H1 (cell line): ENCODE results near the gene SUB1. TPM values are rescaled to one million over a fixed set of nuclear protein-coding genes. Genes with fewer than 3 reads are reported as not detected.

Experiments used
- CTCF ChIA-PET: fragments of 300-600 bp; sonication (Branson Sonifier 250); formaldehyde crosslinking; loops from one replicate; lab custom pipeline; 2021; ENCODE audit not compliant: partially characterized antibody; lab: Charles Lee
- POLR2A ChIA-PET: fragments of 300-600 bp; sonication (Branson Sonifier 250); formaldehyde crosslinking; loops from one replicate; lab custom pipeline; 2021; ENCODE audit warnings: inconsistent platforms; ENCODE audit not compliant: partially characterized antibody; lab: Charles Lee
- DNase-seq, 2 experiments: peaks; one replicate each; pipeline versions ENCODE4 v3.0.0 to v3.0.0-alpha.2; 2010 to 2022; ENCODE audit warnings: low spot score in 2 of 2, low read depth in 1 of 2, mixed read lengths in 1 of 2
- FAIRE-seq: peaks from 2 replicates; lab custom pipeline; 2011; peaks lifted over from hg19 to GRCh38; lab: Jason Lieb, UNC
- H2AFZ ChIP-seq: 2 replicates; pipeline ENCODE4 v1.8.1; 2012; ENCODE audit warnings: low read length, inconsistent platforms
- H2AK5ac ChIP-seq: 2 replicates; pipeline ENCODE4 v1.6.1; 2013; ENCODE audit warnings: low read depth, low read length
- H2BK120ac ChIP-seq: replicated peaks from 2 replicates; pipeline ENCODE3; 2013; ENCODE audit warnings: low read depth, low read length, inconsistent platforms
- H2BK12ac ChIP-seq: 2 replicates; pipeline ENCODE4 v1.6.1; 2013; ENCODE audit warnings: low read depth, low read length
- H2BK15ac ChIP-seq: 2 replicates; pipeline ENCODE4 v1.6.1; 2013; ENCODE audit warnings: low read length
- H2BK20ac ChIP-seq: 2 replicates; pipeline ENCODE4 v1.6.1; 2013; ENCODE audit warnings: low read length
- H2BK5ac ChIP-seq: 2 replicates; pipeline ENCODE4 v1.6.1; 2013; ENCODE audit warnings: low read depth, low read length
- H3K14ac ChIP-seq: 2 replicates; pipeline ENCODE4 v1.6.1; 2013; ENCODE audit warnings: inconsistent platforms; ENCODE audit not compliant: insufficient read length
- H3K18ac ChIP-seq: 2 replicates; pipeline ENCODE4 v1.6.1; 2013; ENCODE audit warnings: low read length; ENCODE audit errors: extremely low read depth
- H3K23ac ChIP-seq: 2 replicates; pipeline ENCODE4 v1.6.1; 2013; ENCODE audit warnings: inconsistent platforms; ENCODE audit not compliant: insufficient read length
- H3K23me2 ChIP-seq: 2 replicates; pipeline ENCODE4 v1.6.1; 2013; ENCODE audit warnings: low read depth, low read length
- H3K27ac ChIP-seq: 2 replicates; pipeline ENCODE4 v1.6.1; 2011; ENCODE audit warnings: low read depth, low read length, inconsistent platforms
- H3K27me3 ChIP-seq, 4 experiments: replicated peaks in 1 of 4; 1 replicate in 1 of 4; 2 replicates in 3 of 4; pipeline versions ENCODE4 v1.6.1 to v1.8.1; 2011 to 2013; ENCODE audit warnings: low read length in 3 of 4, mild to moderate bottlenecking in 3 of 4, inconsistent platforms in 2 of 4, mixed read lengths in 2 of 4, moderate library complexity in 1 of 4; ENCODE audit not compliant: control insufficient read depth in 3 of 4, insufficient read depth in 3 of 4; ENCODE audit errors: extremely low read depth in 1 of 4
- H3K36me3 ChIP-seq, 4 experiments: 2 replicates each; pipeline versions ENCODE4 v1.6.1 to v1.8.1; 2011 to 2013; ENCODE audit warnings: mild to moderate bottlenecking in 4 of 4, low read length in 3 of 4, moderate library complexity in 2 of 4, control low read depth in 1 of 4, inconsistent platforms in 1 of 4; ENCODE audit not compliant: insufficient read depth in 4 of 4, control insufficient read depth in 2 of 4
- H3K4ac ChIP-seq: replicated peaks from 2 replicates; pipeline ENCODE3; 2013; ENCODE audit warnings: low read length, low read depth, mixed read lengths, inconsistent platforms; ENCODE audit not compliant: insufficient read length
- H3K4me1 ChIP-seq, 4 experiments: replicated peaks in 1 of 4; 1 replicate in 1 of 4; 2 replicates in 3 of 4; pipeline versions ENCODE4 v1.6.1 to v1.8.1; 2011 to 2013; ENCODE audit warnings: low read length in 3 of 4, inconsistent platforms in 2 of 4, mixed read lengths in 1 of 4; ENCODE audit not compliant: insufficient read depth in 4 of 4, control insufficient read depth in 3 of 4
- H3K4me2 ChIP-seq, 2 experiments: 2 replicates each; pipeline versions ENCODE4 v1.6.1 to v1.8.1; 2011 to 2013; ENCODE audit warnings: low read depth in 2 of 2, low read length in 2 of 2, control low read depth in 1 of 2, inconsistent platforms in 1 of 2, mild to moderate bottlenecking in 1 of 2; ENCODE audit not compliant: insufficient read depth in 1 of 2
- H3K4me3 ChIP-seq, 4 experiments: fragments of 200-600, 300-600 bp in 1 of 4; sonication (generic), shearing (Covaris generic), sonication (Bioruptor Twin) in 1 of 4; 2 replicates each; pipeline versions ENCODE4 v1.5.1 to v1.8.1; 2011 to 2016; ENCODE audit warnings: low read length in 4 of 4, low read depth in 3 of 4, control low read depth in 2 of 4, inconsistent platforms in 2 of 4, mild to moderate bottlenecking in 2 of 4, mixed read lengths in 1 of 4, moderate library complexity in 1 of 4; ENCODE audit not compliant: insufficient read depth in 2 of 4; ENCODE audit errors: extremely low read depth in 1 of 4
- H3K56ac ChIP-seq: replicated peaks from 2 replicates; pipeline ENCODE3; 2013; ENCODE audit warnings: low read depth, mild to moderate bottlenecking, mixed read lengths, low read length, inconsistent platforms; ENCODE audit not compliant: insufficient read length
- H3K79me1 ChIP-seq: 2 replicates; pipeline ENCODE4 v1.6.1; 2013; ENCODE audit warnings: low read depth, low read length, control low read depth
- H3K79me2 ChIP-seq, 2 experiments: 2 replicates each; pipeline versions ENCODE4 v1.6.1 to v1.8.1; 2012 to 2013; ENCODE audit warnings: low read length in 2 of 2, mild to moderate bottlenecking in 2 of 2, inconsistent platforms in 1 of 2; ENCODE audit not compliant: insufficient read depth in 2 of 2, control insufficient read depth in 1 of 2
- H3K9ac ChIP-seq, 4 experiments: replicated peaks in 1 of 4; 1 replicate in 1 of 4; 2 replicates in 3 of 4; pipeline versions ENCODE4 v1.6.1 to v1.8.1; 2011 to 2013; ENCODE audit warnings: low read depth in 3 of 4, low read length in 3 of 4, control low read depth in 2 of 4, mild to moderate bottlenecking in 2 of 4, moderate library complexity in 2 of 4, inconsistent platforms in 1 of 4; ENCODE audit errors: extremely low read depth in 1 of 4
- H3K9me3 ChIP-seq, 2 experiments: 2 replicates each; pipeline versions ENCODE4 v1.6.1 to v1.8.1; 2012 to 2013; ENCODE audit warnings: mild to moderate bottlenecking in 2 of 2, moderate library complexity in 2 of 2, control low read depth in 1 of 2, inconsistent platforms in 1 of 2, low read depth in 1 of 2, low read length in 1 of 2, mixed read lengths in 1 of 2; ENCODE audit not compliant: insufficient read depth in 2 of 2
- H4K20me1 ChIP-seq, 2 experiments: replicated peaks in 1 of 2; 2 replicates each; pipeline versions ENCODE3 to v1.8.1; 2011 to 2013; ENCODE audit warnings: inconsistent platforms in 2 of 2, low read length in 2 of 2, mild to moderate bottlenecking in 1 of 2; ENCODE audit not compliant: insufficient read depth in 2 of 2, control insufficient read depth in 1 of 2
- H4K5ac ChIP-seq: 2 replicates; pipeline ENCODE4 v1.6.1; 2013; ENCODE audit warnings: low read length, low read depth, mixed read lengths, inconsistent platforms; ENCODE audit not compliant: insufficient read length
- H4K8ac ChIP-seq: 2 replicates; pipeline ENCODE4 v1.8.0; 2013; ENCODE audit warnings: mild to moderate bottlenecking, moderate library complexity, low read length, inconsistent platforms; ENCODE audit not compliant: insufficient read depth; ENCODE audit errors: extremely low read depth
- H4K91ac ChIP-seq: replicated peaks from 2 replicates; pipeline ENCODE3; 2013; ENCODE audit warnings: low read length, mixed read lengths, inconsistent platforms; ENCODE audit not compliant: insufficient read length
- CREB1 ChIP-seq: IDR thresholded peaks from 2 replicates; pipeline ENCODE4 v1.6.1; 2012; ENCODE audit warnings: inconsistent platforms
- CTBP2 ChIP-seq: IDR thresholded peaks from 2 replicates; pipeline ENCODE4 v1.7.0; 2011; ENCODE audit warnings: borderline replicate concordance, mild to moderate bottlenecking, moderate library complexity, mixed read lengths, low read length; ENCODE audit not compliant: insufficient read depth, insufficient read length
- EGR1 ChIP-seq: IDR thresholded peaks from 2 replicates; pipeline ENCODE4 v1.6.1; 2011; ENCODE audit warnings: low read depth, low read length, borderline replicate concordance
- NANOG ChIP-seq: IDR thresholded peaks from 2 replicates; pipeline ENCODE4 v1.6.1; 2011; ENCODE audit warnings: low read length, low read depth, mild to moderate bottlenecking, inconsistent platforms; ENCODE audit not compliant: insufficient read depth, poor library complexity, severe bottlenecking
- NRF1 ChIP-seq: IDR thresholded peaks from 2 replicates; pipeline ENCODE4 v1.6.1; 2011; ENCODE audit warnings: mild to moderate bottlenecking, low read depth, low read length, improper control_type of control experiment
- POLR2AphosphoS5 ChIP-seq: IDR thresholded peaks from 2 replicates; pipeline ENCODE4 v1.6.1; 2011; ENCODE audit warnings: low read depth, low read length
- RAD21 ChIP-seq, 2 experiments: IDR thresholded peaks in 1 of 2; conservative IDR thresholded peaks in 1 of 2; 2 replicates each; pipeline ENCODE4 v1.6.1; 2011; ENCODE audit warnings: low read depth in 2 of 2, low read length in 2 of 2, improper control_type of control experiment in 1 of 2, inconsistent platforms in 1 of 2, mild to moderate bottlenecking in 1 of 2, moderate library complexity in 1 of 2
- RFX5 ChIP-seq: IDR thresholded peaks from 2 replicates; pipeline ENCODE4 v1.6.1; 2011; ENCODE audit warnings: low read depth, low read length, improper control_type of control experiment, borderline replicate concordance
- SIRT6 ChIP-seq: IDR thresholded peaks from one replicate; pipeline ENCODE4 v1.7.1; 2012; ENCODE audit warnings: low read length, inconsistent platforms
- TBP ChIP-seq: IDR thresholded peaks from 2 replicates; pipeline ENCODE4 v1.6.1; 2011; ENCODE audit warnings: low read depth, low read length, improper control_type of control experiment
- WGBS, 2 experiments: shearing (Covaris generic) in 1 of 2; methylation state at CpG; one replicate each; pipeline versions ENCODE4 v1.1.6 to v1.1.7; 2013 to 2015; ENCODE audit warnings: low lambda C conversion rate in 2 of 2, mixed read lengths in 2 of 2, inconsistent platforms in 1 of 2, low coverage in 1 of 2, missing lambda C conversion rate in 1 of 2; ENCODE audit not compliant: insufficient replicate concordance in 2 of 2, insufficient coverage in 1 of 2, insufficient read length in 1 of 2; ENCODE audit errors: extremely low coverage in 1 of 2, missing lambda C conversion rate in 1 of 2; 5-methylcytosine and 5-hydroxymethylcytosine counted together
- polyA plus RNA-seq, 7 experiments: library from polyadenylated mRNA; depleted of rRNA in 3 of 7; stranded (reverse) in 5 of 7; unstranded in 2 of 7; fragments of >200 nt in 5 of 7; fragments of 200-250 nt in 2 of 7; gene quantifications; 1 replicate in 5 of 7; 2 replicates in 1 of 7; 4 replicates in 1 of 7; pipeline versions ENCODE4 v1.2.1 to v1.2.3, GENCODE V29; 2011 to 2013; ENCODE audit warnings: missing spikeins in 2 of 7, mixed read lengths in 2 of 7
- total RNA-seq: library from RNA; stranded (reverse); fragmentation: NEBNext Ultra II Directional; extraction: Animal tissue kit (Norgen Biotek cat#: 25700); gene quantifications from 2 replicates; pipeline ENCODE4 v1.2.1, GENCODE V29; 2021

SUB1 gene
- total and polyA plus RNA-seq, 2 of the 8 experiments (the other 6 are each of a cell fraction or from before 2014, with no cell fraction given) = 83.9 to 325 TPM

DNA sequence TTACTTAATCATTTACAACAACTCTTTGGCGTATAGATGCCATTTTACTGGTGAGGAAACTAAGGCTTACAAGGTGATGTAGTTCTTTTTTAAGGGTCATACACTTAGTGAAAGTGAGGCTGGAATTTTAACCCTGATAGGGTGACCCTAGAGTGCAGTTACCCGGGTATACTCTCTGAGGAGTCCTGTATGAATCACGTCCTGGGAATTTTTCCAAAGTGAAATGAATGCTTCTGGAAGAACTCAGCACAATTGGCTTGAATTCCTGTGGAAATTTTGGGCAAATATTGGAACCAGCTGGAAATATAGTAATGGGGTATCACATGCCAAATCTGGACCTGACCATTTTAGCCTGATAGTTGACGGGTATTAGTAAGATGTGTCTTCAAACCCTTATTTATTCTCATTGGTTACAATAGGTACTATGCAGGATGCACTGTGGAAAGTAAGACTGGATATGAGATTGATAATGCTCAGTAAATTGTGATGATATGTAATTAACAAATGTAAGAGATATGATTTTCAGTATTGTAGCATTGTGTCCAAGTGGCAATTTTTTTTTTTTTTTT is 14.8 kb downstream of the SUB1 start:
- H2BK15ac ChIP-seq = no peak overlapping the region
- FAIRE-seq (no peak), DNase-seq (no peak)
- no peaks in the 10 kb centered on the region for H3K79me1 ChIP-seq
- no peaks in the 10 kb centered on the region for H3K23me2 ChIP-seq
- H3K23ac ChIP-seq = no peak overlapping the region
- no peak overlapping the region for H3K14ac ChIP-seq
- peaks cover 0 to 34% of the 10 kb centered on the region in 2 experiments; a peak in 2 of 4 replicates for H3K79me2 ChIP-seq
- H2AK5ac ChIP-seq = no peak overlapping the region
- no peak overlapping the region for H4K91ac ChIP-seq
- H3K9ac ChIP-seq = no peak overlapping the region
- H3K36me3 ChIP-seq = peaks cover 2 to 84% (median 29%) of the 10 kb centered on the region in 4 experiments
- H4K8ac ChIP-seq = no peak overlapping the region
- no peaks in the 10 kb centered on the region for H3K4me1 ChIP-seq
- ChIA-PET CTCF (interaction anchor here (1.6 kb wide), 1 partner anchor 10 kb away, joined by 5 read pairs; no protein-coding TSS in a partner anchor), POLR2A (interaction anchor here (1.5 kb wide), 1 partner anchor 10 kb away, joined by 4 read pairs; no protein-coding TSS in a partner anchor)
- no peak overlapping the region for H3K18ac ChIP-seq
- H2BK20ac ChIP-seq = no peak overlapping the region
- no peaks in the 10 kb centered on the region for H3K9me3 ChIP-seq
- no peak overlapping the region for H2AFZ ChIP-seq
- no peak overlapping the region for H3K56ac ChIP-seq
- no peak overlapping the region for H3K27ac ChIP-seq
- H3K27me3 ChIP-seq = peaks cover 0 to 1% (median 0%) of the 10 kb centered on the region in 4 experiments; a peak in 1 of 7 replicates
- H3K4me3 ChIP-seq = no peak overlapping the region
- TF ChIP-seq CTBP2 (no peak), CREB1 (no peak), POLR2AphosphoS5 (no peak), TBP (no peak), RAD21 (IDR thresholded peaks at IDR 0.05 in 1 of 2, conservative IDR thresholded peaks at IDR 0.05 in 1 of 2; ENCODE audit: low read depth in 2 of 2, low read length in 2 of 2) (no peak), SIRT6 (no peak), NANOG (no peak), NRF1 (no peak), EGR1 (no peak), RFX5 (no peak)
- H4K20me1 ChIP-seq = peaks cover under 1 to 4% of the 10 kb centered on the region in 2 experiments
- no peak overlapping the region for H3K4me2 ChIP-seq
- 91% methylated on average over 4 of the region's 4 CpGs; no CpG with 5 or more reads in 1 of the 2 experiments for WGBS, 2 experiments
- no peak overlapping the region for H4K5ac ChIP-seq
- H2BK12ac ChIP-seq = no peak overlapping the region
- no peak overlapping the region for H2BK5ac ChIP-seq
- H3K4ac ChIP-seq = no peak overlapping the region
- H2BK120ac ChIP-seq = no peak overlapping the region
